H9 (cell line): Measurements from ENCODE around the gene ELOA. TPM values are rescaled to one million over a fixed set of nuclear protein-coding genes. Genes with fewer than 3 reads are reported as not detected.

Experiments
- DNase-seq: peaks from one replicate; pipeline ENCODE4 v3.0.0-alpha.2; 2017
- H2AFZ ChIP-seq: one replicate; pipeline ENCODE4 v1.6.1; 2013; ENCODE audit warnings: mild to moderate bottlenecking, low read length, control low read depth, moderate library complexity
- H2AK5ac ChIP-seq: 2 replicates; pipeline ENCODE4 v1.6.1; 2013; ENCODE audit warnings: low read length, control low read depth, mixed read lengths; ENCODE audit not compliant: insufficient read length
- H2BK120ac ChIP-seq: one replicate; pipeline ENCODE4 v1.6.1; 2013; ENCODE audit warnings: low read depth, mild to moderate bottlenecking, low read length, control low read depth, inconsistent platforms; ENCODE audit not compliant: poor library complexity, severe bottlenecking
- H2BK12ac ChIP-seq: 2 replicates; pipeline ENCODE4 v1.6.1; 2013; ENCODE audit warnings: low read length, control low read depth, mixed read lengths, low read depth; ENCODE audit not compliant: insufficient read length
- H2BK15ac ChIP-seq: 2 replicates; pipeline ENCODE4 v1.6.1; 2013; ENCODE audit warnings: low read depth, low read length, control low read depth
- H2BK20ac ChIP-seq: one replicate; pipeline ENCODE4 v1.6.1; 2013; ENCODE audit warnings: low read depth, mild to moderate bottlenecking, low read length, control low read depth, inconsistent platforms; ENCODE audit not compliant: poor library complexity, severe bottlenecking
- H2BK5ac ChIP-seq: 2 replicates; pipeline ENCODE4 v1.6.1; 2013; ENCODE audit warnings: low read length, control low read depth, mixed read lengths; ENCODE audit not compliant: insufficient read length
- H3K14ac ChIP-seq: 2 replicates; pipeline ENCODE4 v1.6.1; 2013; ENCODE audit warnings: low read length, control low read depth; ENCODE audit not compliant: insufficient read depth
- H3K18ac ChIP-seq: 2 replicates; pipeline ENCODE4 v1.6.1; 2013; ENCODE audit warnings: low read depth, mild to moderate bottlenecking, mixed read lengths, low read length, control low read depth; ENCODE audit not compliant: insufficient read length
- H3K23ac ChIP-seq: 2 replicates; pipeline ENCODE4 v1.6.1; 2013; ENCODE audit warnings: low read length, control low read depth, mixed read lengths, low read depth; ENCODE audit not compliant: insufficient read length
- H3K23me2 ChIP-seq: 2 replicates; pipeline ENCODE4 v1.6.1; 2013; ENCODE audit warnings: low read depth, mild to moderate bottlenecking, mixed read lengths, low read length, control low read depth; ENCODE audit not compliant: insufficient read length, poor library complexity, severe bottlenecking
- H3K27ac ChIP-seq: 2 replicates; pipeline ENCODE4 v1.5.1; 2013; ENCODE audit warnings: low read length, control low read depth, mixed read lengths, low read depth; ENCODE audit not compliant: insufficient read length
- H3K27me3 ChIP-seq: 2 replicates; pipeline ENCODE4 v1.6.1; 2013; ENCODE audit warnings: low read length, control low read depth, inconsistent platforms; ENCODE audit not compliant: insufficient read depth
- H3K4ac ChIP-seq: 2 replicates; pipeline ENCODE4 v1.6.1; 2013; ENCODE audit warnings: low read depth, mild to moderate bottlenecking, control low read depth, inconsistent platforms, low read length, moderate library complexity
- H3K4me1 ChIP-seq: 2 replicates; pipeline ENCODE4 v1.6.1; 2013; ENCODE audit warnings: low read length, control low read depth, inconsistent platforms; ENCODE audit not compliant: insufficient read depth
- H3K4me2 ChIP-seq: 2 replicates; pipeline ENCODE4 v1.6.1; 2013; ENCODE audit warnings: low read length, control low read depth, mixed read lengths; ENCODE audit not compliant: insufficient read length, insufficient read depth
- H3K56ac ChIP-seq: 2 replicates; pipeline ENCODE4 v1.6.1; 2013; ENCODE audit warnings: low read depth, mild to moderate bottlenecking, mixed read lengths, low read length, control low read depth; ENCODE audit not compliant: insufficient read length
- H3K79me1 ChIP-seq: 2 replicates; pipeline ENCODE4 v1.6.1; 2013; ENCODE audit warnings: low read depth, mild to moderate bottlenecking, moderate library complexity, low read length, control low read depth, inconsistent platforms; ENCODE audit not compliant: insufficient read depth, poor library complexity, severe bottlenecking
- H3K79me2 ChIP-seq: 2 replicates; pipeline ENCODE4 v1.6.1; 2013; ENCODE audit warnings: low read length, control low read depth, inconsistent platforms; ENCODE audit not compliant: insufficient read depth
- H3K9ac ChIP-seq: 2 replicates; pipeline ENCODE4 v1.6.1; 2013; ENCODE audit warnings: low read length, control low read depth, mixed read lengths; ENCODE audit not compliant: insufficient read length; ENCODE audit errors: extremely low read depth
- H3K9me3 ChIP-seq: one replicate; pipeline ENCODE4 v1.6.1; 2013; ENCODE audit warnings: low read depth, low read length, inconsistent platforms; ENCODE audit not compliant: control insufficient read depth
- H3T11ph ChIP-seq: one replicate; pipeline ENCODE4 v1.6.1; 2013; ENCODE audit warnings: mild to moderate bottlenecking, low read length, control low read depth, inconsistent platforms
- H4K20me1 ChIP-seq: one replicate; pipeline ENCODE4 v1.6.1; 2013; ENCODE audit not compliant: control insufficient read depth, insufficient read length, insufficient read depth
- H4K5ac ChIP-seq: 2 replicates; pipeline ENCODE4 v1.6.1; 2013; ENCODE audit warnings: low read depth, mild to moderate bottlenecking, mixed read lengths, low read length, control low read depth; ENCODE audit not compliant: insufficient read length
- H4K8ac ChIP-seq: replicated peaks from 2 replicates; pipeline ENCODE4 v1.6.1; 2013; ENCODE audit warnings: low read length, control low read depth, mixed read lengths, low read depth; ENCODE audit not compliant: insufficient read length
- H4K91ac ChIP-seq: 2 replicates; pipeline ENCODE4 v1.6.1; 2013; ENCODE audit warnings: low read depth, mild to moderate bottlenecking, moderate library complexity, mixed read lengths, low read length, control low read depth; ENCODE audit not compliant: insufficient read length
- H3K27ac Mint-ChIP-seq, 3 experiments: 2 replicates in 2 of 3; 3 replicates in 1 of 3; pipeline ENCODE4 v1.8.0; 2020 to 2021; ENCODE audit warnings: mixed read lengths in 3 of 3, mild to moderate bottlenecking in 1 of 3, moderate library complexity in 1 of 3
- H3K27me3 Mint-ChIP-seq: 2 replicates; pipeline ENCODE4 v1.8.0; 2021; ENCODE audit warnings: low read depth, mild to moderate bottlenecking, moderate library complexity, mixed read lengths
- H3K36me3 Mint-ChIP-seq, 3 experiments: 2 replicates in 2 of 3; 3 replicates in 1 of 3; pipeline ENCODE4 v1.8.0; 2020 to 2021; ENCODE audit warnings: low read depth in 3 of 3, mixed read lengths in 3 of 3; ENCODE audit not compliant: insufficient read depth in 1 of 3
- H3K4me1 Mint-ChIP-seq, 2 experiments: 2 replicates each; pipeline ENCODE4 v1.8.0; 2020; ENCODE audit warnings: mixed read lengths in 2 of 2
- H3K4me3 Mint-ChIP-seq, 2 experiments: 2 replicates in 1 of 2; 3 replicates in 1 of 2; pipeline ENCODE4 v1.8.0; 2020 to 2021; ENCODE audit warnings: mild to moderate bottlenecking in 2 of 2, mixed read lengths in 2 of 2, moderate library complexity in 1 of 2
- H3K9me3 Mint-ChIP-seq, 2 experiments: 2 replicates in 1 of 2; 3 replicates in 1 of 2; pipeline ENCODE4 v1.8.0; 2020; ENCODE audit warnings: mild to moderate bottlenecking in 2 of 2, mixed read lengths in 2 of 2, moderate library complexity in 1 of 2
- WGBS: extraction: QIAGEN DNeasy Blood & Tissue Kit; methylation state at CpG from one replicate; pipeline ENCODE4 v1.1.7; 2013; ENCODE audit warnings: missing lambda C conversion rate, low lambda C conversion rate, mixed read lengths; ENCODE audit not compliant: insufficient read length; ENCODE audit errors: extremely low coverage; 5-methylcytosine and 5-hydroxymethylcytosine counted together
- total RNA-seq: library from RNA; stranded (reverse); gene quantifications from 2 replicates; pipeline ENCODE4 v1.2.1, GENCODE V29; 2021
- TF ChIP-seq, protein P1 (sequence below): fragments of 200-600 bp; sonication (generic); conservative IDR thresholded peaks from 3 replicates; pipeline ENCODE4 v1.8.0; 2021; ENCODE audit warnings: antibody characterized with exemption, mild to moderate bottlenecking

The ELOA gene
- total RNA-seq, 1 experiment from 2014 or later = 66.2 TPM

DNA sequence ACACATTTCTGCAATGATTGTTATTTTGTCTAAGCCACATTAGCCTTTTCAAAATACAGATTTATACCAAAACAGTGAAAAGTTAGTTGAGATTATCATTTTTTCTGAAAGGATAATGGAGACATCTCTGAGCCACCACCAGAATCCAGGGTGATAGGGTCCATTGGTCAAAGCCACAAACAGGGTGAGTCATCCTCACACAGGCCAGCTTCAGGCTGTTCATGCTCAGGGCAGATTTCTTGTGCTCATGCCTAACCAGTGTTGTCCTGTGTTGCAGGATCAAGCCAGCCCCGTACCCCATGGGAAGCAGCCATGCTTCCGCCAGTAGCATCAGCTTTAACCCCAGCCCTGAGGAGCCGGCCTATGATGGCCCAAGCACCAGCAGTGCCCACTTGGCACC lies 13.4 kb downstream of the ELOA start:
- WGBS = no CpG with 5 or more reads among the region's 3 CpGs
- Histone ChIP-seq H3K27ac (no peak overlapping the region), H3K9me3 (no peaks in the 10 kb centered on the region), H3K14ac (no peak overlapping the region), H2BK12ac (no peak overlapping the region), H2AFZ (no peak overlapping the region), H3K4me1 (no peaks in the 10 kb centered on the region), H2BK20ac (no peak overlapping the region), H2BK120ac (no peak overlapping the region), H3K18ac (no peak overlapping the region), H4K91ac (no peak overlapping the region), H3K56ac (no peak overlapping the region), H4K5ac (no peak overlapping the region), H3K4me2 (no peak overlapping the region), H3K23me2 (no peaks in the 10 kb centered on the region), H3K9ac (no peak overlapping the region), H3K23ac (no peak overlapping the region), H4K20me1 (peaks cover 2% of the 10 kb centered on the region), H3K27me3 (no peaks in the 10 kb centered on the region), H4K8ac (no peak overlapping the region), H3K4ac (no peak overlapping the region), H2BK15ac (no peak overlapping the region), H3K79me1 (no peaks in the 10 kb centered on the region), H2BK5ac (no peak overlapping the region), H3K79me2 (no peaks in the 10 kb centered on the region), H3T11ph (no peak overlapping the region), H2AK5ac (no peak overlapping the region)
- no peak overlapping the region for H3K27ac Mint-ChIP-seq
- no peaks in the 10 kb centered on the region for H3K4me1 Mint-ChIP-seq
- TF ChIP-seq, protein P1, sequence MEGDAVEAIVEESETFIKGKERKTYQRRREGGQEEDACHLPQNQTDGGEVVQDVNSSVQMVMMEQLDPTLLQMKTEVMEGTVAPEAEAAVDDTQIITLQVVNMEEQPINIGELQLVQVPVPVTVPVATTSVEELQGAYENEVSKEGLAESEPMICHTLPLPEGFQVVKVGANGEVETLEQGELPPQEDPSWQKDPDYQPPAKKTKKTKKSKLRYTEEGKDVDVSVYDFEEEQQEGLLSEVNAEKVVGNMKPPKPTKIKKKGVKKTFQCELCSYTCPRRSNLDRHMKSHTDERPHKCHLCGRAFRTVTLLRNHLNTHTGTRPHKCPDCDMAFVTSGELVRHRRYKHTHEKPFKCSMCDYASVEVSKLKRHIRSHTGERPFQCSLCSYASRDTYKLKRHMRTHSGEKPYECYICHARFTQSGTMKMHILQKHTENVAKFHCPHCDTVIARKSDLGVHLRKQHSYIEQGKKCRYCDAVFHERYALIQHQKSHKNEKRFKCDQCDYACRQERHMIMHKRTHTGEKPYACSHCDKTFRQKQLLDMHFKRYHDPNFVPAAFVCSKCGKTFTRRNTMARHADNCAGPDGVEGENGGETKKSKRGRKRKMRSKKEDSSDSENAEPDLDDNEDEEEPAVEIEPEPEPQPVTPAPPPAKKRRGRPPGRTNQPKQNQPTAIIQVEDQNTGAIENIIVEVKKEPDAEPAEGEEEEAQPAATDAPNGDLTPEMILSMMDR = no peak
- H3K4me3 Mint-ChIP-seq = no peak overlapping the region
- DNase-seq = no peak
- peaks cover 57 to 97% (median 93%) of the 10 kb centered on the region in 3 experiments; a peak in 6 of 7 replicates for H3K36me3 Mint-ChIP-seq
- H3K27me3 Mint-ChIP-seq = no peaks in the 10 kb centered on the region
- no peaks in the 10 kb centered on the region for H3K9me3 Mint-ChIP-seq
